Umbilical cord (tissue), 2 donors: ENCODE measurements around the gene ANKRD35. TPM values are rescaled to one million over a fixed set of nuclear protein-coding genes. Genes with fewer than 3 reads are reported as not detected.
"Not testable (repeated sequence)": the region's sequence is repeated elsewhere in the genome, so short reads cannot be mapped to it uniquely, and the experiment has no call there.

Experiments used
- DNase-seq: peaks from one replicate; pipeline ENCODE4 v3.0.0-alpha.2; 2015; ENCODE audit warnings: low spot score
- total RNA-seq: library from RNA; depleted of rRNA; stranded (reverse); fragments of >200 nt; gene quantifications from one replicate; pipeline ENCODE4 v1.2.3, GENCODE V29; 2014; ENCODE audit warnings: low replicate concordance; ENCODE audit not compliant: insufficient read depth

Gene ANKRD35
- total RNA-seq, 1 donor from 2014 or later: 0.72 TPM

- DNase-seq: peak; percentile 48
Observed at GRCh38 chr1:145858238-145858900, 27.3 kb downstream of the ANKRD35 start.

DNA sequence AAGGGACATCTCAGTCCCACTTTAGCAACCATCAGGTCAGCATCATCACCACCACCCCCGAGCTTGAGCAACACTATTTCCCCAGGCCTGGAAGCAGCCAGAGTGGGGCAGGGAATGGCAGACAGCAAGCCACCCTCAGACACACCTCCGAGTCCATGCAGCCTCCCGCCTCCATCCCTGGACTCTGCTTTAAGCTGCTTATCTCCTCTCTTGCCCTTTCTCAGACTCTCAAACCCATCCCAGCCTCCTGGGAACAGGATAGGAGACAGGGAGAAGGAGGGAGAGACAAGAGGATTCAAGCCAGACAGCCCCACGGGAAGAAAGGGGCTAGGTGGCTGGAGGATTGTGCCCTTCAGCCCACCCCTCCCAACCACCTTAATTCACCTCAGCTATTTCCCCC lies 28.5 kb downstream of the ANKRD35 start:
- DNase-seq: no peak

GRCh38 chr1:145855426-145855948 lies 30.2 kb downstream of the ANKRD35 start:
- no peak for DNase-seq

DNA sequence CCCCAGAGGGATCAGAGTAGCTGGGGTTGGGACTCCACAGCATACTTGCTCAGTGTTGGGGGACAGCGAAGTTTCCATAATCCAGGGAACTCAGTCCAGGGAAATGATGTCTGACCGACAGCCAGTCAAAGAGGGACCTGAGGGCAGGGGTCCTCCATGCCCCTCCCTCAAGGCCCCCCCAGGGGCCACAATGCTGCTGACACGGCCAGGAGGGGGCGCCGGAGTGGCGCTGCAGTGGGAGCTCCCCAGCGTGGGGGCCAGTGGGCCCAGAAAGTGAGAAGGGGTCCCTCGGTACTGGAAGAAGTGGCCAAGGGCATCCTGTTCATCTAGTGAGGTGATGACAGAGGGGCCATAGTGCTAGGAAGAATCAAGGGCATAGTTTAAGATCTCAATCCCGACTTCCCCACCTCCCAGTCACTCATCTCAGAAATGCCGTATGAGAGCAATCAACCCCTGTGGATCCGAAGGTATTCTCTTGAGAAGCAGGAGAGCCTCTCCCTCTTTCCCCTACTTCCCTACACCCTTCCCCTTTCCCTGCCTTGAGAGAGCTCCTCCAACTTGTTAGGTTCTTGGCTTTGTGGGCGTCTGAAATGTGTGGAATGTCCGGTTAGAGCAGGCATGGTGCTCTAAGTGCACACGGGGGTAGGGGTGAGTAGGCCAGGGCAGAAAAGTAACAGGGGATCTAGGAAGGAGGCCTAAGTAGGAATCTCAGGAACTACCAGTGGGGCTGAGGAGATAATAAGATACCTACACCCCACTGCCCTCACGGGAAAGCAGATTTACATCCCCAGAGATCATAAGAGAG lies 36.1 kb downstream of the ANKRD35 start:
- peak; percentile 46 for DNase-seq

- no peak for DNase-seq
Observed at GRCh38 chr1:145847827-145848226, 37.8 kb downstream of the ANKRD35 start.

DNA sequence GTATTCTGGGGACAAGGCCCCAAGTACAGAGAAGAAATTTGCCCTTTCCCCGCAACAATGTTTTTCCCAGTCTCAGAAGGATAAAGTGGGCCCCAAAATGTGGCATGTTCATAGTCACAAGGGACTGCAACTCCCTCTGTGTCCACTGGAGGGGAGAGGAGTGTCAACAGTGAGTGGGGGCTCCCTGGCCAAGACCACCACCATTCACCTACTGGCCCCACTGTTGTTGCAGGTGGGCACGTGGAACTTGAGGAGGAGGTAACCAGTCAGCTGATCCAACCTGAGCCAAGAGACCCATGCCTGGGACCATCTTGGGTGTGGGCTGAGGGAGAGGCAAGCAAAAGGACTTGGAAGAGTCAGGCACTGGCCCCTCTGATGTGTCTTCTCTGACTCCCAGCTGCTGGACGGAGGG lies 39.5 kb downstream of the ANKRD35 start:
- peak; percentile 54 for DNase-seq

DNA sequence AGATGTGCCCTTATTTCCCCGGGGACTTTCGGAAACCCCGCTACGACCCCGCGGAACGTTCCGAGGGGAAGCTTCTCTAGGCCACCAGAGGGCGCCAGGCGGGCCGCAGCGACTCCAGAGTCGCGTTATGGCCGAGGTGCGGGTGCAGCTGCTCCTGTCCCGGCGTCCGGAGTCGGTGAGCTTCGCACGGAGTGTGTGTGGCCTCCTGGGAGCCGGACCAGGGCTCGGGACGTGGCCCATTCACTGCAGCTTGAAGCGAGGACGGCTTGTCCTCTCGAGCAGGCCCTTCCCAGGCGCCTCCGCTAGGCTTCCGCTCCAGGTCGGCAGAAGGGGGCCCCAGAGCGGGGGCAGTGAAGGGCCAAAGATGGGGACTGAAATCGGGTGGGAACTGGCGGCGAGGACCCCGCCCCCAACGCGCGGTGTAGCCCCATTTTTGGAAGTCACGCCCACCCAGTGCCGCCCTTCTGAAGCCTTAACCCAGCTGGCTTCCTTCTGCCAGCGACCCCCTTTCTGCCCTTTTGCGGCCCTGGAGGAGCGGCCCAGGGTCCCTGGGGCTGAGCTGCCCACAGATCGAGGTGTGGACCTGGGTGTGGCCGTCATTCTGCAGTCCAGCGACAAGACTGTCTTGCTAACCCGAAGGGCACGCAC lies 40.0 kb downstream of the ANKRD35 start, which contains the start of gene NUDT17:
Gene NUDT17, plus strand, starts transcription at position 117 of the 648 bp plus-strand sequence. Its CDS starts 11 bp downstream, at position 128.
- DNase-seq: peak; percentile 83

DNA sequence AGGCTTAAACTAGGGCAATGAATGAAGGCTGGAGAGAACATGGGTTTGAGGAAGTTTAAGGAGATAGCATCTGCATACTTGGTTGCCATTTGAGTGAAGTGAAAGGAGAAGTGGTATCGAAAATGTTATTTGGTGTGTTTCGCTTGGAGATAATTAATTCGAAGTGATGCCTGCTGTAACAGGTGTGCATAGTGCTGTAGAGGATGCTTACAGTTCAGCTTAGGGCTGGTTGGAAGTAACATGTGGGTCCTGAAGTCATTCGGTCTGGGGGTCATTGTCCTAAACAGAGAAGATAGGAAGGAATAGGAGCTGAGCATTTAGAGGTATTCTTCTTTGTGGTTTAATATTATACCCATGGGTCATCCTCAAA lies 40.5 kb downstream of the ANKRD35 start:
- DNase-seq: no peak

DNA sequence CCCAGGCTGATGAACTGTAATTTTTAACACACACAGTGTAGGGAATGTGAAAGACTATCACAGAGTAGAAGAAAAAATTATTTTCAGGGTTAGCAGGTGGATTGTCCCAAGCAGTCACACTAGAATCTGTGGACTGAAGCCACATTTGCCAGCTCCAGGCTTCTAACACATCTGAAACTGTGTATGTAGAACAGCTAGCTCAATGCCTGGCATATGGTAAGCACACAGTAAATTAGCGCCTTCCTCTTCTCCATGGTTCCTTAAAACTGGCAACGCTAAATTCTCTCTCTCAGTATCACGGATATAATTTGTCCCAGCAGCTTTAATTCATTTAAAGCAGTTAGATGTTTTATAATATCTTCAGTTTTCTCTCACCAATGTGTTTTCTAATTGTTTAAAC lies 42.6 kb downstream of the ANKRD35 start:
- no peak for DNase-seq

DNA sequence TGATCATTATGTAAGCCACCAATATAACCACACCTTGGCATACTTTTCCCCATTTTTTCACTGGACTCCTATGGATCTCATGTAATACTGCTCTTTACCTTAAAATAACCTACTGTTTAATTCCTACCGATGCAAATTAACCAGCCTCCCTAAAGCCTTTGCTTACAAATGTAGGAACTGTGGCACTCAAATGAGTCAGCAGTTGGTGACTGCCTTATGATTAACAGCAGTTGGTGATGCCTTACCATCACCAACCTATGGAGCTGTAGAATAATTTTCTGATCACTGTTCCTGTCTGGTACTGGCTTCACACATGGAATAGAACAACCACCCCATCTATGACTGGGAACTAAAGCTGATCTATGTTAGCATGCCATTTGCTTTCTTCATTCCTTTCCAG lies 48.0 kb downstream of the ANKRD35 start:
- no peak for DNase-seq

DNA sequence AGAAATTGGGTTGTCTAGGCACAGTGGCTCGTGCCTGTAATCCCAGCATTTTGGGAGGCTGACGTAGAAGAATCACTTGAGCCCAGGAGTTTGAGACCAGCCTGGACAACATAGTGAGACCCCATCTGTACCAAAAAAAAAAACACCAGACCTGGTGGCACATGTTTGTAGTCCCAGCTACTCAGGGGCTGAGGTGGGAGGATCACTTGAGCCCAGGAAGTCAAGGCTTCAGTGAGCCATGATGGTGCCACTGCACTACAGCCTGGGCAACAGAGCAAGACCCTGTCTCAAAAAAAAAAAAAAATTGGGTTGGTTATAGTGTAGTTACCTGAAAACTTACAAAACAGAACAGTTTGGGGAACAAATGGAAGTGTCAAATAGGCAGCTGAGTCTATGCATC lies 54.9 kb downstream of the ANKRD35 start:
- DNase-seq: not testable (repeated sequence)

- no peak for DNase-seq
Observed at GRCh38 chr1:145828367-145829026, 57.2 kb downstream of the ANKRD35 start.

GRCh38 chr1:145827966-145828365 lies 57.7 kb downstream of the ANKRD35 start:
- no peak for DNase-seq

GRCh38 chr1:145826030-145826429 lies 59.6 kb downstream of the ANKRD35 start:
- no peak for DNase-seq

DNA sequence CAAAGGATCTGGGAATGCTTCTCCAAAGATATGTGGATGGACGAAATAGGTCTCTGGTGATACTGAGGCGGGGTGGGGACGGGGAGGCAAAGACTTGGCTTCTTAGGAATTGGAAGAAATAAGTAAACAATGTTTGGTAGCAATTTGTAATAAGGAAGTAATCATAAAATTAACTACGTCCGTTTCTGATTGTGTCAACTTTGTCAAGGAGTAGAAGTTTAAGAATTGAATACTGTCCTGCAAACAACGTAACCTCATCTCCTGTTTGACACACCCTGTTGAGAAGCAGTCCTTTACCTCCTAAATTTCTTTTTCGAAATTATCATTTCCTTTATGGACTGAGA lies 61.2 kb downstream of the ANKRD35 start:
- no peak for DNase-seq

- DNase-seq: peak; percentile 97
Observed at GRCh38 chr1:145823565-145824498, 61.8 kb downstream of the ANKRD35 start, which contains the start of the genes POLR3C and RNF115. Gene POLR3C (plus strand): TSS chr1:145824200. CDS start chr1:145825777, 1,577 bp downstream. Gene RNF115 (minus strand): TSS chr1:145824095. CDS start chr1:145823873, 222 bp downstream.

DNA sequence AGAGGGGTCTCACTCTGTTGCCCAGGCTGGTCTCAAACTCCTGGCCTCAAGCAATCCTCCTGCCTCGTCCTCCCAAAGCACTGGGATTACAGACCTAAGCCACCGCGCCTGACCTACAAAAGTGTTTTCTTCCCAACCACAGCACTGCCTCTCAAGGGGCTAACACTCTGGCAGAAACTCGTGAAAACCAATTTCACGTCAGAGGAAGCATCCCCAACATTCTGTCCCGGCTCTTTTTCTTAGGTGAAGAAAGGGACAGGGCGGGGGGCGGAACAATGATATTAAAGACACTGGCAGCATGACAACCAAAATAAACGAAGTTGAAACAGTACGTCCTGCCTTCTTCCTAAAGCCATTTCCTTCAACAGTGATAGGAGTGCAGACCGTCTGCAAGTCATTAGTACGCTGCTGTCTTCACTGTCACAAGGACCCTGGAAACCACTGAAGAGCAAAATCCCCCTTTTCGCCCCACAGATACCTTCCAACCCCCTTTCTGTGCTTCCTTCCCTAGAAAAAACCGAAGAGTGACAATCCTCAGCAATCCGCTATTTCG lies 62.8 kb downstream of the ANKRD35 start:
- not testable (repeated sequence) for DNase-seq

- not testable (repeated sequence) for DNase-seq
Observed at GRCh38 chr1:145818095-145818494, 67.6 kb downstream of the ANKRD35 start.
